HK-2 (cell line): ENCODE results near the gene ZFP30.
A peak's percentile ranks its signal among the peaks of the same experiment; 100 is the strongest.
"Not testable (repeated sequence)": the region's sequence is repeated elsewhere in the genome, so short reads cannot be mapped to it uniquely, and the experiment has no call there.

Experiments used
- DNase-seq: peaks from one replicate; pipeline ENCODE4 v3.0.0-alpha.2; 2018; ENCODE audit not compliant: unreplicated experiment

ZFP30 gene

DNA sequence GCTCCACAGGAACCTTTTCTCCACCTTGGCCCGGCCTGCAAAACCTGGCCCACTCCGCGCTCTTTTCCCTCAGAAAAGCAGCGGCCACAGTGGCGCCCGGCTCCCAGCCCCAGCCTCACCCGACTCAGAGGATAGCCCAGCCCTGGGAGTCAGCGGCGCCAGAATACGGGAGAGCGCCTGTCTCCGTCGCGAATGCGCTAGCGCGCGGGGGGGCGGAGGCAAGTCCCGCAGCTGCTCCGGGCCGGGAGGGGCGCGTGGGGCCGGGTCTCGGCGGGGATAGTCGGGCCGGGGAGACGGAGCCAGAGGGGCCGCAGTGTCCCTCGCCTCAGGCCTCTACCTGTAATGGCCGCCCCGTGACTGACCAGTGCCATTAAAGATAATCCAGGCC lies at the start of gene ZFP30:
TSS of gene ZFP30 (minus strand) at position 165 of the 388 bp plus-strand sequence. CDS start 7,643 bp downstream, outside the sequence.
- peak; percentile 93 for DNase-seq

DNA sequence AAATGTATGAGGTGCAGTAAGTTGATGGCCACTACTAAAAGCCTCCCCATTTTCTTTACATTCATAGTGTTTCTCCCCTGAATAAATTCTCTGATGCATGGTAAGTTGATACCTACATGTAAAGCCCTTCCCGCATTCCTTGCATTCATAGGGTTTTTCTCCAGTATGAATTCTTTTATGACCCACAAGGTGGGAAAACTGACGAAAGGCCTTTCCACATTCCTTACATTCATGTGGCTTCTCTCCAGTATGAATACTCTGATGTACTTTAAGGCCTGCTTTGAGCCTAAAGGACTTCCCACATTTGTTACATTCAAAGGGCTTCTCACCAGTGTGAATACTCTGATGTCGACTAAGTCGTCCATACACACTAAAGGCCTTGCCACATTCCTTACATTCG lies 43.8 kb upstream of the ZFP30 start:
- DNase-seq, result no peak

DNA sequence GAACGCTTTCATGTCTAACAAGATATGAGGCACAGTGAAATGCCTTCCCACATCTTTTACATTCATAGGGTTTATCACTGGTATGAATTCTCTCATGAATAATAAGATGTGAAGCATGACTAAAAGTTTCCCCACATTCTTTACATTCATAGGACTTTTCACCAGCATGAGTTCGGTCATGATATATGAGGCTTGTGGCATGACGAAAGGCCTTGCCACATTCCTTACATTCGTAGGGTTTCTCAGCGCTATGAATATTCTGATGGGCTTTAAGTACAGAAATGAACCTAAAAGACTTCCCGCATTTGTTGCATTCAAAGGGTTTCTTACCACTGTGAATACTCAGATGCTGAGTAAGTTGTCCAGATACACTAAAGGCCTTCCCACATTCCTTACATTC lies 43.0 kb upstream of the ZFP30 start:
- no peak for DNase-seq

DNA sequence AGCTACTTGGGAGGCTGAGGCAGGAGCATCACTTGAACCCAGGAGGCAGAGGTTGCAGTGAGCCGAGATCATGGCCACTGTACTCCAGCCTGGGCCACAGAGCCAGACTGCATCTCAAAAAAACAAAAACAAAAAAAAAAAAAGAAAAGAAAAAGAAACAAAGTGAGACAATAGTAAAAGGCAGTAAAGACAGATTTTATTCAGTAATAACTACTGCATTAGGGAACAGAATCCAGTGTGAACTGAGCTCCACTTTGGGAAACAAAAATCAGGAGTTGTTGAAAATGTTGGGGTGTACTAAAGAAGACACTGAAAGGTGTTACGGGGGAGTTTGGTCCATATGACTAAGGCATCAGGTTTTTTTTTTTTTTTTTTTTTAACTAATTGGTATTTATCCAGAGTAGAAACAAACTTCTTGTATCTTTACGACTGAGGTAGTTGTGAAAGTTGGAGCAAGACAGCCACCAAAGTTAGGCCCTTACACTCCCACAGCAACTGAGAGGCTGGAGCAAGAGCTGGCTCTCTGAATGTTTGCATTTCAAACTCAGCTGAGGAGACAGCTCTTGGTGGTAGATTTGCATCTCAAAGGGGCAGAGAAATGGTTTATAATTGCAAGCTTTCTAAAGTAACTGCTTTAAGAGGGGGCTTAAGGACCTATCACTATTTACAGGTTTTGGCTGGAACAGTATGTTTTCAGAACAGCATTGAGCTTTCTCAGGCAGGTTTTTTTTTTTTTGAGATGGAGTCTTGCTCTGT lies 40.1 kb upstream of the ZFP30 start:
- DNase-seq, result no peak

DNA sequence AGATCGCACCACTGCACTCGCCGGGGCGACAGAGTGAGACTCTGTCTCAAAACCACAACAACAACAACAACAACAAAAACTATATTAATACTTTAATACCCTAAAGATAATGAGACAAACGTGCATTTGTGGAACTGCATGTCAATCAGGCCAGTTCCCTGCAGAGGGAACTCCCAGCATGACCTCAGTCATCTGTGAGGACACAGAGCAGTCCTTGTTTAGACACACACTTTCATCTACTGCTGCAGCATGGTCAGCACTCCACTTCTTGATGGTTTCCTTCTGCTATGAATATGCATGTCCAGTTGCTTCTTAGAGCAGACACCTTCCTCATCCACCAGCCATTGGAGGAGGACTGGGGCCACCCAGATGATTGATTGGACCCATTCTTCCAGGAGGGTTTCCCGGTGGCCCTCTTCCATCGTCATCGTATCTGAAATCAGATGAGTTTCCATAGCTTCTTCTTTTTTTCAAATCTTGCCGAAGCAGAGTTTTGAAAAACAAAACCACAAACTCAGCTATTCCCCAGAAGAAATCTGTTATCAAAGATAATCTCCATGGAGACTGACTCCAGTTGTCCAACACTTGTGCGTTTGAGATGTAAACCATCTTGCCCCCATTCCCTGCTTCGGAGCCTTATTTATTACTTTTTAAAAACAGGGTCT lies 37.8 kb upstream of the ZFP30 start:
- DNase-seq, result no peak

DNA sequence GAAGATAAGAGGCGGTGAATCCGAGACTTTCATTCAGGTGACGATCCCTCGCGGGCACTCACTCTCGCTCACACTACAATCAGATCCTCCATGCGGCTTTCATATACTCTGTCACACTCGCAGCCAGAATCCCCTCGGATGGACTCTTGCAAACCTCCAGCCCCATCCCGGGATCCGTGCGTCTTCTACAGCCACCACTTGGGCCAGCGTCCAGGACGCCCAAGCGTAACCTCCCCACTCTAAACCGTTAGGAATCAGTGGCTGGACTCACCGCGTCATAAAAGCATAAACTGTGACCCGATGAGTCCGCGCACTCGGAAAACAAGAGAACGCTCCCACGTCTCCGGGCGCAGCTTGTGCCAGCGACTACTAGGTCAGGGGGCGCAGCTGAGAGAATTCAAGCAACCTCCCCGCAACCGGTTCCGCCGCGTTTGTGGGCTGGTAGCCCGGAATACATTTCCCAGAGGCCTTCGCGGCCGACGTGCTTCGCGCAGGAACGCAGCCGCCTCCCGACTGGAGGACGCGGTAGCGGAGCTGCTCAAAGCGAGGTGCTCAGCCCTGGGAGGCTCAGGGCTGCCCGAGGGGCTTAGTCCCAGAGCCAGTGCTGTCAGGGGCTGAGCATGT lies 36.7 kb upstream of the ZFP30 start:
- DNase-seq, result peak; percentile 75

DNA sequence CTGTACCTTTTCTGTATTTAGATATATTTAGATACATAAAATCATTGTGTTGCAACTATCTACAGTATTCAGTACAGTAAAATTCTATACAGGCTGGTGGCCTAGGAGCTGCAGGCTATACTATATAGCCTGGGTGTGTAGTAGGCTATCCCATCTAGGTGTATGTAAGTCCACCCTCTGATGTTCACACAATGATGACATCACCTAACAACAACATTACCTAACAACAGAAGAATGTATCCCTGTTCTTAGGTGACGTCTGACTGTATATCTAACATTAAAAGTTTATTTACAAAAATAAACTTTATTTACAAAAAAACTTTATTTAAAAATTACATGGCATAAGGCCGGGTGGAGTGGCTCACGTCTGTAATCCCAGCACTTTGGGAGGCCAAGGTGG lies 28.3 kb upstream of the ZFP30 start:
- DNase-seq, result no peak

DNA sequence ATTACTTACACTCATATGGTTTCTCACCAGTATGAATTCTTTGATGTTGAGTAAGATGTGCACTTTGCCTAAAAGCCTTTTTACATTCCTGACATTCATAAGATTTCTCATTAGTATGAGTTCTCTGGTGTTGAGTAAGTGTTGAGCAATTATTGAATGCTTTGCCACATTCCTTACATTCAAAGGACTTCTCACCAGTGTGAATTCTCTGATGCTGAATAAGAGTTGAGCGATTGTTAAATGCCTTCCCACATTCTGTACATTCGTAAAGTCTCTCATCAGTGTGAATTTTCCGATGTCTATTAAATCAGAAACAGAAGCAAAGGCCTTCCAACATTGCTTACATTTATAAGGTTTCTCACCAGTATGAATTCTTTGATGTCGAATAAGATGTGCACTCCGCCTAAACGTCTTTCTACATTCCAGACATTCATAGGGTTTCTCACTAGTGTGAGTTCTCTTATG lies 14.2 kb upstream of the ZFP30 start:
- no peak for DNase-seq

DNA sequence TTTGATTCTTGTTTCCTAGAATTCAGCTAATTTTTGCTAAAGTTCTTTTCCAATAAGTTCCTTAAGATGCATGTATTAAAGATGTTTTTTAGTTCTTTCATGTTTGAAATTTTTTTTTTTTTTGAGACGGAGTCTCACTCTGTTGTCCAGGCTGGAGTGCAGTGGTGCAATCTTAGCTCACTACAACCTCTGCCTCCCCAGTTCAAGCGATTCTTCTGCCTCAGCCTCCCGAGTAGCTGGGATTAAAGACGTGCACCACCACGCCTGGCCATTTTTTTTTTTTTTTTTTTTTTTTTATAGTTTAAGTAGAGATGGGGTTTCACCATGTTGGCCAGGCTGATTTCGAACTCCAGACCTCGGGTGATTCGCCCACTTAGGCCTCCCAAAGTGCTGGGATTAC lies 1.9 kb upstream of the ZFP30 start:
- not testable (repeated sequence) for DNase-seq

DNA sequence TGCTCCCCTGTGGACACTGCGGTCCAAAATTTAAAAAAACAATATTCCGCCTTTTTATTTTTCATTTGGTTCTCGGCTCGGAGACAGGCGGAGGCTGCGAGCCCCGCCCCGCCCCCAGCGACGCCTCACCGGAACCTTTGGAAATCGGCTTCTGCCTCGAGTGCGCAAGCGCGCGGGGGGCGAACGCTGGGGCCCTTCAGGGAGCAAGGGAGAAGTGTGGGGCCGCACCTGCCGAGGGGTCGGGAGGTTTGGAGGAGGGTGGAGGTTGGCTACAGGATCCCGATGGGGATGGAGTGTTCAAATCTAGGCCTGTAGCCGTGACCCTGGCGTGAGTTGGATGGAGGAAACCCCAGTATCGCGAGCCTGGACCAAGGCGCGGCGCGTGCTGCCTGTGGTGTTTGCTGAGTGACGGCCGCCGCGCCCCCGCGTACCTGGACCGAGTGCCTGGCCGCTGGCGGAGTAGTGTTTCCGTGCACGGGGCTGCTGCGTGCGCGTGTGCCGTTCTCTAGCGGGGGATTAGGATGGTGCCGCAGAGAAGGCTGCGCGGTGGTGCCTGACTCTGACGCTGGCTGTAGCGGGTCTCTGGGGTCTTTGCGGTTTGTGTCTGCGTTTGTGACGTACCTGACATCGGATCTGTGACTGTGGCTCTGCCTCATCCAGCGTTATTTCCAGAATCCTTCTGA lies 565 bp upstream of the ZFP30 start:
- peak; percentile 90 for DNase-seq

DNA sequence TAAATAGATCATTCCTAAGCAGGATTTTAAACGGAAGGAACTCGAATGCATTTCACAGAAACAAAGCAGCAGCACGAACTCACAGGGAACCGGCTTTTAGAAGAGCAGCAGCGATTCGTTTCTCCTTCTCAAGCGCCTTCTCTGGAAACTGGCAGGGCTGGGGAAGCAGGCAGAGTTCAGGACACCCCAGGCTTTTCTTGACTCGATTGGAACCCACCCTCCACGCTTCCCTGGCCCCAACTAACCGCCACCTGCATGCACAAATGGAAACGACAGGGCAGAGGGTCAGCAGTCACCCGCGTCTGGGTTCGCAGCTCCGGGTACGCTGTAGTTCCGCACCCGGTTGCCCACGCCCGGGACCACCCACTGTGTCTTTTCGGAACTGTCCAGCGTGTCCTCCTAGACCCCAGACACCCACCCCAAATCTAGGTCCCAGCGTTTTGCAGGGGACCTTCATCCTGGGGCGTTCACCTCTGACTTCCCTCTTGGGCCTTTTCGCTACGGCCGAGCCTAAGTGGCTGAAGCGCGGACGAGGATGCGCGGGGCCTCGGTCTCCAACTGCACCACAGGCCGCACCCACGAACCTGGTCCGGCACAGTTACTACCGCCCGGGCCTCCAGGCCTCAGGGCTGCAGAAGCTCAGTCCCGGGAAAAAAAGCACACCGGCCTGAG lies 500 bp downstream of the ZFP30 start:
- peak; percentile 45 for DNase-seq

DNA sequence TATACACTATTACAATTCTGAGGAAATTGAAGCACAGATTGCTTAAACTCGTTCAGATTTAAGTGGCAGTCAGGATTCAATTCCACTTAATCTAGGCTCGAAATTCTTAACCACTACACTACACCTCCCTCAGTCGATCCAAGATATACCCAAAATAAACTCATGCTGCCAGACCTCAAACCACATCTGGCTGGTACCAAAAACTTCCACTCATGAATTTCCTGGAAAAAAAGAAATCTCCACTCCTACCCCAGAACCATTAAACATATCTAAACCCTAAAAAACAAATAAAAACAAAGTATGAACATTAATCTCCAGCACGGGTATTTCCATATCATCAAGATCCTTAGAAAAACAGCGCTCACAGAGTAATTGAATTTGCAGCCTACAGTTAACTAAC lies 1.1 kb downstream of the ZFP30 start:
- no peak for DNase-seq

DNA sequence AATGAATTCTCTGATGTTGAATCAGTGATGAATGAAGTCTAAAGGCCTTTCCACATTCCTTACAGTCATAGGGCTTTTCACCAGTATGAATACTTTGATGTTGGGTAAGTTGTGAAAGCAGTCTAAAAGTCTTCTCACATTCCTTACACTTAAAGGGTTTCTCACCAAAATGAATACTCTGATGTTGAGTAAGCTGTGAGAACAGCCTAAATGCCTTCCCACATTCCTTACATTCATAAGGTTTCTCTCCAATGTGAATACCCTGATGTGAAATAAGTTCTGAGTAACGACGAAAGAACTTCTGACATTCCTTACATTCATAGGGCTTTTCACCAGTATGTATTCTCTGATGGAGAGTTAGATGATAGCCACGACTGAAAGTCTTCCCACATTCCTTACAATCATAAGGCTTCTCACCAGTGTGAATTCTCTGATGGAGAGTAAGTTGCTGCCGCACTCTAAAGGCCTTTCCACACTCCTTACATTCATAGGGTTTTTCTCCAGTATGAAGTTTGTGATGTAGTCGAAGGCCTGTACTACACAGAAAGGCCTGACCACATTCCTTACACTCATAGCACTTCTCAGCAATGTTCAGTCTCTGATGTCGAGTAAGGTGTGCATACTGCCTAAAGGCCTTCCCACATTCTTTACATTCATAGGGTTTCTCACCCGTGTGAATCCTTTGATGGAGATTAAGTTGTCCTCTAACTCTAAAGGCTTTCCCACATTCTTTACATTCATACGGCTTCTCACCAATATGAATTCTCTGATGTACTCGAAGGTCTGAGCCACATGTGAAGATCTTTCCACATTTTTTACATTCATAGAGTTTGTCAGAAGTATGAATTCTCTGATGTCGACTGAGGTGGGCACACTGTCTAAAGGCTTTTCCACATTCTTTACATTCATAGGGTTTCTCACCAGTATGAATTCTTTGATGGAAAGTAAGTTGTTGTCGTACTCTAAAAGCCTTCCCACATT lies 19.9 kb downstream of the ZFP30 start:
- no peak for DNase-seq

DNA sequence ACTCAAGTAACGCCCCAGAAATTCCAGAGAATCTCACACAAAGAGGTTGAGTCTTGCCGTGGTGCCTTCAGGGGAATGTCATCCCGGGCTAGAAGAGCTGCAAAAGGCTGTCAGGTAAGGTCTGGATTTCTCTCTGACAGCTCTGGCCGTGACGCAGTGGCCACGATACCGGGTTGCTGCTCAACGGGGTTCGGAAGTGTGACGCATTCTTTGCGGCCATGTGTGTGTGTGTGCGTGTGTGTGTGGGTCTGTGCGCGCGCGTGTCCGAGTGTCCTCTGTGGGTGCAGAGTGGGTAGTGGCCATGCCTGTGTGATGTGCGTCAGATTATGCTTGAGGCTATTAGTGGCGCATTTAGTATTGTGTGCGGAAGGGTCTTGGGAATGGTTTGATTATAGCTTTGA lies 60.3 kb downstream of the ZFP30 start:
- DNase-seq, result no peak

DNA sequence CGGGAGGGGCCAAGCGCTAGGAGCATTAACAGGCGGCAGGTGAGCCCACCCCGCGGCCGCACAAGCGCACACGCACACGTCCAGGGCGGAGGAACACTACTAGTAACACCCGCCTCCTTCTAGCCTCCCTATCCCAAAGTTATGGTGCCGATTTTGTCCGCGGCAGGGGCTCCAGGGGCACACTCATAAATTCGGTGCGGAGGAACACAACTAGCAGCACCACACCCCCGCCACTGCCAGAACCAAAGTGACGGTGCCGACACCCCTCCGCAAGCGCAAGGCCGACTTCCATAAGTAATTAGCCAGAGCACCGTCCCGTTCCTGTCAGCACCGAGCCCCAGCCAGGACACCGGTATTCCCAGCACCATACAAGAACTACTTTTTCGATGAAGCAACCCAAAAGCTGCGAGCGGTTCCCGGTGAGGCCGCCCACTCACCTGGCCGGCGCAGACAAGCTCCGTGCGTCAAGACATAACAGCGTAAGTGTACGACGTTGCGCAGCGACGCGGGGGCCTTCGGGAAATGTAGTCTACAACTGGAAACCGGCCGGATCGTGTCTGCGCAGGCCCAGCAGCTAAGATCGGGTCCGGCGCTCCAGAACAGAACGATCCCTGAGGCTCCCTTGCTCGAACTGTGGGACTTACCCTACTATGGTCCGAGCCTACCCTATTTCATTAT lies 60.8 kb downstream of the ZFP30 start, which contains the start of the genes ZNF540 and ZNF571:
TSS of gene ZNF540 (plus strand) at position 573 of the 678 bp plus-strand sequence. CDS start 3,572 bp downstream, outside the sequence.
TSS of gene ZNF571 (minus strand) at position 489 of the 678 bp plus-strand sequence. CDS start 8,116 bp downstream, outside the sequence.
- DNase-seq, result peak; percentile 89

DNA sequence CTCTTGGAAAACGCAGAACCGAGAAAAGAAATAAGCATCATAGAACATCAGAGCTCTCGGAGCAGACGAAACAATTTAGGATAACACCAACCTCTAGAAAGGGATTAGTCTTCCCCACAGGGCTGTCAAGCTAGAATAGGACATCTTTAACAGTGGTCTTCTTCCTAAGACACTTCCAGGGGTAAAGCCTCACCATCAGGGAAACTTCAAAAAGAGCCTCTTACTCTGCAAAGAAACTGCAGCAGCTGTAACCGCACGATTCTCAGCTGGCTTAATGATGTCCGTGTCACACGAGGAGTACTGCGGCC lies 61.3 kb downstream of the ZFP30 start:
- no peak for DNase-seq

DNA sequence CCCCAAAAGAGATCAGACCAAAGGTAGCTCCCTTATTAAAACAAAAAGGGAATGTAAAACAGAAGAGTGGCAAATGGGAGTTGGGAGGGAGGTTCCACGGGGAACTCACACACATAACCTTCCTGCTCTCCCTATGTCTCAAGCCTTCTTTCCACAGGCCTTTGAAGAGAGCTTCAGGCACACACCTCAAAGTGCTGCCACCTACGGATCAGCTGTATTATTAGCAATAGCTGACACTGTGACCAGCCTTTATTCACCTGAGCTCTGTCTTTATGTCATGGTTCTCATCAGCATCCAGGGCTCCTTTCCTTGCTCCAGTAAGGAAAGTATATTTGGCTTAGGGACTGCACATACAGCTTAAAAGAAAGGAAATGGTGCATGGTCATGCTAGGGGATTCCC lies 71.9 kb downstream of the ZFP30 start:
- DNase-seq, result no peak

DNA sequence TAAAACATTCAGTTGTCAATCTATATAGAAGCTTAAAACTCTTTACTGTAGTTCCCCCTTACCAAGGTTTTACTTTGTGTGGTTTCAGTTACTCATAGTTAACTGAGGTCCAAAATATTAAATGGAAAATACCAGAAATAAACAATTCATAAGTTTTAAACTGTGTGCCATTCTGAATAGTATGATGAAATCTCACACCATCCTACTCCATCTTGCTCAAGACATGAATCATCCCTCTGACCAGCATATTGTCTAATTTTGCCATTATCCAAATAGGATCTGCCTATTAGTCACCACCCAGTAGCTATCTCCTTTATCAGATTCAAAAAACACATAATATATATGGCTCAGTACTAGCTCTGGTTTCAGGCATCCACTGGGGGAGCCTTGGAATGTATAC lies 83.1 kb downstream of the ZFP30 start:
- DNase-seq, result no peak

DNA sequence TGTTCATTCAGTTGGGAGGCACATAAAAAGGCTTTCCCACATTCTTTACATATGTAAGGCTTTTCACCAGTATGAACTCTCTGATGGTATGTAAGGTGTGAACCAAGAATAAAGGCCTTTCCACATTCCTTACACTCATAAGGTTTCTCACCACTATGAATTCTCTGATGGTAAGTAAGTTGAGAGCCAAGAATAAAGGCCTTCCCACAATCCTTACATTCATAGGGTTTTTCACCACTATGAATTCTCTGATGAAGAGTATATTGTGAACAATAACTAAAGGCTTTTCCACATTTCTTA lies 89.9 kb downstream of the ZFP30 start:
- DNase-seq, result no peak
